Adrenal gland (tissue), 12 donors: ENCODE data around the gene CTAG2. TPM values are rescaled to one million over a fixed set of nuclear protein-coding genes. Genes with fewer than 3 reads are reported as not detected.

ENCODE experiments used
- DNase-seq, 7 donors: peaks; one replicate each; pipeline ENCODE4 v3.0.0-alpha.2; 2019 to 2020
- H3K27ac ChIP-seq, 5 donors: fragments of 200-600 bp; sonication (generic) in 4 of 5; 1 replicate in 3 of 5; 2 replicates in 2 of 5; pipeline versions ENCODE4 v1.5.1 to v1.8.0; 2016 to 2020; ENCODE audit warnings: mild to moderate bottlenecking in 1 of 5
- H3K27me3 ChIP-seq: fragments of 200-600 bp; 2 replicates; pipeline ENCODE4 v1.8.0; 2021
- H3K36me3 ChIP-seq, 2 donors: fragments of 200-600 bp; replicated peaks in 1 of 2; 1 replicate in 1 of 2; 2 replicates in 1 of 2; pipeline versions ENCODE4 v1.5.1 to v1.8.0; 2018 to 2022
- H3K4me1 ChIP-seq, 2 donors: fragments of 200-600 bp; replicated peaks in 1 of 2; 1 replicate in 1 of 2; 2 replicates in 1 of 2; pipeline versions ENCODE4 v1.5.1 to v1.8.0; 2018 to 2021
- H3K4me3 ChIP-seq, 4 donors: fragments of 200-600 bp; sonication (generic) in 3 of 4; one replicate each; pipeline ENCODE4 v1.5.1; 2016 to 2018
- H3K9me3 ChIP-seq, 3 donors: fragments of 200-600 bp; sonication (generic) in 1 of 3; replicated peaks in 1 of 3; 1 replicate in 2 of 3; 2 replicates in 1 of 3; pipeline versions ENCODE4 v1.5.1 to v1.8.0; 2016 to 2021
- CTCF ChIP-seq, 6 experiments: fragments of 450-650 bp in 4 of 6; fragments of 200-600 bp in 2 of 6; sonication (generic) in 1 of 6; IDR thresholded peaks; 1 replicate in 5 of 6; 2 replicates in 1 of 6; pipeline versions ENCODE4 v1.5.1 to v1.8.0; 2016 to 2021; ENCODE audit warnings: antibody characterized with exemption in 6 of 6, mild to moderate bottlenecking in 2 of 6, moderate library complexity in 1 of 6
- POLR2A ChIP-seq, 2 donors: fragments of 450-650 bp; IDR thresholded peaks; one replicate each; pipeline ENCODE4 v1.6.1; 2017; ENCODE audit warnings: antibody characterized with exemption in 2 of 2, mild to moderate bottlenecking in 2 of 2, moderate library complexity in 1 of 2
- WGBS, 4 donors: extraction: QIAGEN DNeasy Blood & Tissue Kit in 2 of 4; methylation state at CpG; one replicate each; pipeline versions ENCODE4 v1.1.5 to v1.1.7; 2013 to 2017; 5-methylcytosine and 5-hydroxymethylcytosine counted together
- intact Hi-C, 2 donors: fragments of 100-400 bp; cut with DNase I; formaldehyde crosslinking; loops; one replicate each; pipeline versions ENCODE4 v1.14.1 to v1.15.0; 2022 to 2023
- polyA plus RNA-seq, 3 donors: library from polyadenylated mRNA; stranded (reverse); fragments of 200-250 nt in 2 of 3; fragments of 350-450 nt in 1 of 3; fragmentation: Illumina TruSeq in 1 of 3; extraction: RNeasy Lipid Tissue Mini Kit (QIAGEN cat#74804) in 1 of 3; gene quantifications; one replicate each; pipeline ENCODE4 v1.2.3, GENCODE V29; 2013 to 2014
- total RNA-seq, 9 donors: library from RNA; depleted of rRNA in 4 of 9; stranded (reverse); fragments of >200 nt in 4 of 9; fragments of 120-200 nt in 1 of 9; fragmentation: NEBNext Ultra II Directional in 1 of 9; extraction: Animal tissue kit (Norgen Biotek cat#: 25700) in 1 of 9; gene quantifications; one replicate each; pipeline versions ENCODE4 v1.1.0 to v1.2.4, GENCODE V29; 2013 to 2023
- donor health status: healthy with polysubstance abuse.
- donor health status: Bipolar disorder and iron deficiency.
- donor health status: DM: yes; HTN: yes; CAD: no.
- donor health status: DM: no; HTN: no; CAD: no.
- donor health status: DM: no; HTN: no; CAD: no.
- donor health status: DM: yes; HTN: yes; CAD: no.

The CTAG2 gene
- total and polyA plus RNA-seq, 12 donors = 0.79 to 7.2 (median 5.5) TPM; not detected in 9

- Histone ChIP-seq H3K27ac (no peak overlapping the region), H3K4me3 (no peak overlapping the region), H3K9me3 (no peaks in the 10 kb centered on the region), H3K4me1 (no peaks in the 10 kb centered on the region), H3K36me3 (no peaks in the 10 kb centered on the region), H3K27me3 (peaks cover 5% of the 10 kb centered on the region)
- WGBS, 4 donors = 78 to 87% (median 85%) methylated on average over 3 to 11 of the region's 11 CpGs
- no peak for TF ChIP-seq CTCF (IDR thresholded peaks at IDR 0.05)
- no peak for TF ChIP-seq POLR2A (IDR thresholded peaks at IDR 0.05)
- DNase-seq = no peak
- intact Hi-C loops = no loop called here
Observed at GRCh38 chrX:154655786-154656185, 2.4 kb upstream of the CTAG2 start.

- Histone ChIP-seq H3K9me3 (no peaks in the 10 kb centered on the region), H3K36me3 (no peaks in the 10 kb centered on the region), H3K27ac (no peak overlapping the region), H3K27me3 (peaks cover 5% of the 10 kb centered on the region), H3K4me3 (no peak overlapping the region), H3K4me1 (no peaks in the 10 kb centered on the region)
- 81 to 89% (median 84%) methylated on average over 5 to 6 of the region's 6 CpGs for WGBS, 4 donors
- intact Hi-C loops = no loop called here
- TF ChIP-seq CTCF (IDR thresholded peaks at IDR 0.05) = no peak
- no peak for TF ChIP-seq POLR2A (IDR thresholded peaks at IDR 0.05)
- DNase-seq = no peak
Observed at GRCh38 chrX:154655346-154655745, 2.0 kb upstream of the CTAG2 start.

- no peaks in the 10 kb centered on the region for H3K4me1 ChIP-seq
- H3K27me3 ChIP-seq = peaks cover 5% of the 10 kb centered on the region
- 86 to 94% (median 91%) methylated on average over 6 to 15 of the region's 15 CpGs for WGBS, 4 donors
- intact Hi-C loops = no loop called here
- no peak for TF ChIP-seq CTCF (IDR thresholded peaks at IDR 0.05)
- TF ChIP-seq POLR2A (IDR thresholded peaks at IDR 0.05) = no peak
- DNase-seq = no peak
- H3K4me3 ChIP-seq = no peak overlapping the region
- no peaks in the 10 kb centered on the region for H3K36me3 ChIP-seq
- no peak overlapping the region for H3K27ac ChIP-seq
- H3K9me3 ChIP-seq = no peaks in the 10 kb centered on the region
Observed at GRCh38 chrX:154654925-154655324, 1.5 kb upstream of the CTAG2 start.

GRCh38 chrX:154654372-154654771, 993 bp upstream of the CTAG2 start:
- no peak overlapping the region for H3K27ac ChIP-seq
- no peak for DNase-seq
- peaks cover 5% of the 10 kb centered on the region for H3K27me3 ChIP-seq
- intact Hi-C loops = no loop called here
- no peak overlapping the region for H3K4me3 ChIP-seq
- no peaks in the 10 kb centered on the region for H3K9me3 ChIP-seq
- 79 to 81% (median 79%) methylated on average over 6 to 10 of the region's 10 CpGs; no CpG with 5 or more reads in 1 of the 4 donors for WGBS, 4 donors
- no peaks in the 10 kb centered on the region for H3K36me3 ChIP-seq
- H3K4me1 ChIP-seq = no peaks in the 10 kb centered on the region
- TF ChIP-seq POLR2A (IDR thresholded peaks at IDR 0.05) (no peak), CTCF (IDR thresholded peaks at IDR 0.05) (no peak)
